Epithelial cell of esophagus (primary cell): Measurements from ENCODE around the gene RPS6KA2.

Experiments
- DNase-seq: peaks from one replicate; pipeline ENCODE4 v3.0.0; 2010; ENCODE audit warnings: low read depth
- H3K4me3 ChIP-seq: 2 replicates; pipeline ENCODE4 v1.5.1; 2011; ENCODE audit warnings: mild to moderate bottlenecking, low read length, control low read depth
- TF ChIP-seq, protein P1 (sequence below): IDR thresholded peaks from 2 replicates; pipeline ENCODE4 v1.5.1; 2011; ENCODE audit warnings: low read depth, mild to moderate bottlenecking, low read length, control low read depth, inconsistent platforms; ENCODE audit not compliant: insufficient read depth; ENCODE audit errors: missing control alignments

Gene RPS6KA2

GRCh38 chr6:166671434-166672081 lies 44.5 kb upstream of the RPS6KA2 start:
- TF ChIP-seq, protein P1, sequence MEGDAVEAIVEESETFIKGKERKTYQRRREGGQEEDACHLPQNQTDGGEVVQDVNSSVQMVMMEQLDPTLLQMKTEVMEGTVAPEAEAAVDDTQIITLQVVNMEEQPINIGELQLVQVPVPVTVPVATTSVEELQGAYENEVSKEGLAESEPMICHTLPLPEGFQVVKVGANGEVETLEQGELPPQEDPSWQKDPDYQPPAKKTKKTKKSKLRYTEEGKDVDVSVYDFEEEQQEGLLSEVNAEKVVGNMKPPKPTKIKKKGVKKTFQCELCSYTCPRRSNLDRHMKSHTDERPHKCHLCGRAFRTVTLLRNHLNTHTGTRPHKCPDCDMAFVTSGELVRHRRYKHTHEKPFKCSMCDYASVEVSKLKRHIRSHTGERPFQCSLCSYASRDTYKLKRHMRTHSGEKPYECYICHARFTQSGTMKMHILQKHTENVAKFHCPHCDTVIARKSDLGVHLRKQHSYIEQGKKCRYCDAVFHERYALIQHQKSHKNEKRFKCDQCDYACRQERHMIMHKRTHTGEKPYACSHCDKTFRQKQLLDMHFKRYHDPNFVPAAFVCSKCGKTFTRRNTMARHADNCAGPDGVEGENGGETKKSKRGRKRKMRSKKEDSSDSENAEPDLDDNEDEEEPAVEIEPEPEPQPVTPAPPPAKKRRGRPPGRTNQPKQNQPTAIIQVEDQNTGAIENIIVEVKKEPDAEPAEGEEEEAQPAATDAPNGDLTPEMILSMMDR, result no peak
- H3K4me3 ChIP-seq, result no peak overlapping the region
- no peak for DNase-seq

DNA sequence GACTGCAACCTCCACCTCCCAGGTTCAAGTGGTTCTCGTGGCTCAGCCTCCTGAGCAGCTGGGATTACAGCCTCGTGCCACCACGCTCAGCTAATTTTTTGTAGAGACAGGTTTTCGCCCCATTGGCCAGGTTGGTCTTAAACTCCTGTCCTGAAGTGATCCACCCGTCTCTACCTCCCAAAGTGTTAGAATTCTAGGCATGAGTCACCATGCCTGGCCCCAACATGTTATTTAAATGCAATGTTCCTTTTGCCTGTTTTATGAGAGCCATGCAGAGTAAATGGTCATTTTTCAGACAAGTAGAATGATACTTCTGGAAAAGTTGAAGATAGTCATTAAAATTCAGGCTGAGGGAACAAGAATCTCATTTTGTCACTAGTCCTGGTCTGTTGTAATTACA lies 43.8 kb upstream of the RPS6KA2 start:
- H3K4me3 ChIP-seq, result no peak overlapping the region
- TF ChIP-seq, protein P1, result no peak
- DNase-seq, result peak; percentile 63

GRCh38 chr6:166670013-166670412 lies 43.0 kb upstream of the RPS6KA2 start:
- DNase-seq, result no peak
- TF ChIP-seq, protein P1, result no peak
- H3K4me3 ChIP-seq, result no peak overlapping the region

GRCh38 chr6:166667796-166668610 lies 41.0 kb upstream of the RPS6KA2 start:
- TF ChIP-seq, protein P1, result no peak
- H3K4me3 ChIP-seq, result no peak overlapping the region

DNA sequence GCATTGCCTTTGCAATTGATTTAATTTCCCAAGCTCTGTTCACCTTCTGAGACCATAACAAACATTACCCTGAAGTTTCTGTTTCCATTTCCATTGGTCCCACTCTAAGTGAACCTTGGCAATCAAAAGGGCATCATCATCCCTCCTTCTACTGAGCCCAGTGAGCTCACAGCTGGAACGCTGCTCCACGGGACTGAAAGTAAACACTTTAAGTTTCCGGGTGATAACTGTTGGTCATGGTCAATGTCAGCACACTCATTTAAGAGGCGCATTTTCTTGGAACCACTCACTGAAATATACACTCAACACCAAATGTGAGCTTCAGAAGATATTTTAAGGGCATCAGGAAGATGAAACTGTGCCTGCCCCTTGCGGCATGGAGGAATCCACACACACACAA lies 37.1 kb upstream of the RPS6KA2 start:
- TF ChIP-seq, protein P1, result no peak
- no peak overlapping the region for H3K4me3 ChIP-seq
- DNase-seq, result no peak

More at GRCh38 chr6:166667796-166668610, 41.0 kb upstream of the RPS6KA2 start:
- no peak for DNase-seq

DNA sequence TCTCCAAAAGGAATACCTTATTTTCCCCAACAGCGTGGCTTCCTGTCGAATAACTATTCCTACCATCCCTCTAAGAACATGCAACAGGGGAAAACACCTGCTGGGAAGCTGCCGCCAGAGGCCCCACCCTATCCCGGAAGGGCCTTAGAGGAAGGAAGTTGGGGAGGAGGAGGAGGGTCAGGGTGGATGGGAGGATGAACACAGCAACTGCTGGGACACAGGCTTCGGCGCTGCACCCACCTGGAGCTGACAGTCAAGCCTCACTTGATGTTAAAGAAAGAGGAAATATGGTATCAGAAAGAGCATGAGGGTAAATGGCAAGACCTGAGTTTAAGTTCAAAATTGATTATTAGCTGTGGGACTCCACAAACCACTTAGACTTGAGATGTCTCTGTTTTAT lies 36.5 kb upstream of the RPS6KA2 start:
- H3K4me3 ChIP-seq, result no peak overlapping the region
- DNase-seq, result no peak
- TF ChIP-seq, protein P1, result no peak

DNA sequence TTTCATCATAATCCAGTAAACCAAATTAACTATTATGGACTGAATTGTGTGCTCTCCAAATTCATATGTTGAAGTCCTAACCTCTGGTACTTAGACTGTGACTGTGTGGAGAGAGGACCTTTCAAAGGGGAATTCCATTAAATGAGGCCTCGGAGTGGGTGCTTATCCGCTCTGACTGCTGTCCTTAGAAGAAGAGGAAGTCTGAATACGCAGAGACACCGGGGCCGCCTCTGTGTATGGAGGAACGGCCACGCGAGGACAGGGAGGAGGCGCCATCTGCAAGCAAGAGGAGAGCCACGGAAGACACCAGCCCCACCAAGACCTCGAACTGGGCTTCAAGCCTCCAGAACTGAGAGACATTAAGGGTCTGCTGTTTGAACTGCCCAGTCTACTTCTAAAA lies 35.6 kb upstream of the RPS6KA2 start:
- TF ChIP-seq, protein P1, result no peak
- no peak overlapping the region for H3K4me3 ChIP-seq
- no peak for DNase-seq
